HFF-Myc (cell line): ENCODE measurements around the gene MARK2.

Source experiments
- DNase-seq: peaks from one replicate; pipeline ENCODE4 v3.0.0-alpha.2; 2011; ENCODE audit warnings: low read depth; ENCODE audit errors: extremely low read depth
- H3K4me3 ChIP-seq: replicated peaks from 2 replicates; pipeline ENCODE4 v1.5.1; 2011; ENCODE audit warnings: low read depth, mild to moderate bottlenecking, control low read depth, low read length
- TF ChIP-seq, protein P1 (sequence below): IDR thresholded peaks from 2 replicates; pipeline ENCODE4 v1.5.1; 2012; ENCODE audit warnings: mild to moderate bottlenecking, low read depth, low read length, control low read depth; ENCODE audit errors: missing control alignments

The MARK2 gene

GRCh38 chr11:63940786-63941185 lies 101.9 kb downstream of the MARK2 start:
- no peak for DNase-seq
- H3K4me3 ChIP-seq: no peak overlapping the region

DNA sequence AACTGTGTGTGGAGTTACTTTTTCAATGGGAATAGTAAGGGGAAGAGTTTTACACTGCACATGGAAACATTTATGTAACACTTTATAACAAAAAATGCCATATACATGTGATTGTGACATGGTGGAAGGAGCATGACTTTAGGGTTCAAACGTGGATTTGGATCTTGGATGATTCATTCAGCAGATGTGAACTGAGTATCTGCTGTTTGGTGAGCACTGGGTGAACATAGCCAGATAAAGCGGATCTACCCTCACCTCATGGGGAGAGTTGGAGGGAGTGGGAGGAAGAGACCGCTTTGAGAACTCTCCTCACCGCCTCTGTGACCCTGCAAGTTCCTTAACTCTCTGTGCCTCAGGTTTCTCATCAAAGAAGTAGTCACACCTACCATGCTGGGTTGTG lies 103.0 kb downstream of the MARK2 start:
- no peak overlapping the region for H3K4me3 ChIP-seq
- TF ChIP-seq, protein P1, sequence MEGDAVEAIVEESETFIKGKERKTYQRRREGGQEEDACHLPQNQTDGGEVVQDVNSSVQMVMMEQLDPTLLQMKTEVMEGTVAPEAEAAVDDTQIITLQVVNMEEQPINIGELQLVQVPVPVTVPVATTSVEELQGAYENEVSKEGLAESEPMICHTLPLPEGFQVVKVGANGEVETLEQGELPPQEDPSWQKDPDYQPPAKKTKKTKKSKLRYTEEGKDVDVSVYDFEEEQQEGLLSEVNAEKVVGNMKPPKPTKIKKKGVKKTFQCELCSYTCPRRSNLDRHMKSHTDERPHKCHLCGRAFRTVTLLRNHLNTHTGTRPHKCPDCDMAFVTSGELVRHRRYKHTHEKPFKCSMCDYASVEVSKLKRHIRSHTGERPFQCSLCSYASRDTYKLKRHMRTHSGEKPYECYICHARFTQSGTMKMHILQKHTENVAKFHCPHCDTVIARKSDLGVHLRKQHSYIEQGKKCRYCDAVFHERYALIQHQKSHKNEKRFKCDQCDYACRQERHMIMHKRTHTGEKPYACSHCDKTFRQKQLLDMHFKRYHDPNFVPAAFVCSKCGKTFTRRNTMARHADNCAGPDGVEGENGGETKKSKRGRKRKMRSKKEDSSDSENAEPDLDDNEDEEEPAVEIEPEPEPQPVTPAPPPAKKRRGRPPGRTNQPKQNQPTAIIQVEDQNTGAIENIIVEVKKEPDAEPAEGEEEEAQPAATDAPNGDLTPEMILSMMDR: no peak
- DNase-seq: no peak

More at GRCh38 chr11:63940786-63941185, 101.9 kb downstream of the MARK2 start:
- TF ChIP-seq, protein P1: no peak

- DNase-seq: no peak
- TF ChIP-seq, protein P1: no peak
- no peak overlapping the region for H3K4me3 ChIP-seq
These were observed 103.9 kb downstream of the MARK2 start for GRCh38 chr11:63942803-63943202.

DNA sequence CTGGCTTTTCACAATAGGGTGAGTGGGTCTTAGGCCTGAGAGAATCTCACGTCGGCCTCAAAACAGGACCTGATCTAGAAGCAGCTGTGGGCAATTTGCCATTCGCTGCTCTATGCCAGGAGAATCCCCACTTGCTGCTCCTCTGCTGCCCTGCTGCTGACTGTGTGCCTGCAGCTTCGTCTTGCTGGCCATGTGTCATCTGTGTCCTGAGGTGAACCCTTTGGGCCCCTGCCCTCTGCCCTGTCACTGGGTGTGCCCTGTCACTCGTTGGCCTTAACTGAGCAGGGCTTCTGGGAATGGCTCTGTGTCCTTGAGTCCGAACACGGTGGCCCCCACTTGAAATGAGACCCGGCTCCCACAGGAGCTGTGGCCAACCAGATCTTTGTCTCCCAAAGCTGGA lies 106.1 kb downstream of the MARK2 start:
- TF ChIP-seq, protein P1: no peak
- DNase-seq: no peak
- H3K4me3 ChIP-seq: no peak overlapping the region

DNA sequence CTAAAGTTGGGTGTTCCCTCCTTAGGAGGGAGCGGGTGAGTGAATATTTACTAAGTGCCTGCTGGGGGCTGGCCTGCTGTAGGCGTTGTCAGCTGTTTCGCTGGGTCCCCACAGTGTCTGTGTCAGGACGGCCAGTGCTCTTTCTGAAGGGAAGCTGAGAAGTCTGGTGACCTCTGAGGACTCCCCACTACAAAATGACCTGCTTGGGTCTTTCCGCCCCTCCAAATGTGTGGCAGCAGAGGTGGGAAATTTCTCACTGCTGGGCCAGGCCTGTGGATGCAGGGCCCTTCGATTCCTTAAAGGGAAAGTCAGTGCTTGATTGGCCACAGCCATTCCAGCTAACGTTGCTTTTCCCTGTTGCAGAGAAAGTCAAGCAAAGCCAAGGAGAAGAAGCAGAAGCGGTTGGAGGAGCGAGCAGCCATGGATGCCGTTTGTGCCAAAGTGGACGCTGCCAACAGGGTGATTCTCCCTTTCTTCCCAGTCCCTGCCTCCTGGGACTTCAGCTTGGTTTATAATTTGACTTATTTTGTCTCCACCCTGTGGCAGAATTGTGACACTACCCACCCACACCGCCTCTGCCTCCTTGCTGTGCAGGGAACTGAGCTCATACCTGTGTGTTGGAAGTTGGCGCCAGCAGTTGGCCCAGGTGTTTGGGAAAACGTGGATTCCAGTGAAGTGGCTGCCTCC lies 106.7 kb downstream of the MARK2 start:
- no peak overlapping the region for H3K4me3 ChIP-seq
- peak; percentile 36 for DNase-seq
- TF ChIP-seq, protein P1: peak; percentile 64

- DNase-seq: no peak
- TF ChIP-seq, protein P1: no peak
- no peak overlapping the region for H3K4me3 ChIP-seq
These were observed 113.0 kb downstream of the MARK2 start for GRCh38 chr11:63951779-63952536.
